HG02642 (cell line): Measurements from ENCODE around the gene SLC8A3.

ENCODE experiments used
- ATAC-seq: cut with Tn5 transposase; IDR thresholded peaks from one replicate; pipeline ENCODE4 v1.9.1; 2021; ENCODE audit warnings: mild to moderate bottlenecking; ENCODE audit not compliant: unreplicated experiment, poor library complexity

Gene SLC8A3

DNA sequence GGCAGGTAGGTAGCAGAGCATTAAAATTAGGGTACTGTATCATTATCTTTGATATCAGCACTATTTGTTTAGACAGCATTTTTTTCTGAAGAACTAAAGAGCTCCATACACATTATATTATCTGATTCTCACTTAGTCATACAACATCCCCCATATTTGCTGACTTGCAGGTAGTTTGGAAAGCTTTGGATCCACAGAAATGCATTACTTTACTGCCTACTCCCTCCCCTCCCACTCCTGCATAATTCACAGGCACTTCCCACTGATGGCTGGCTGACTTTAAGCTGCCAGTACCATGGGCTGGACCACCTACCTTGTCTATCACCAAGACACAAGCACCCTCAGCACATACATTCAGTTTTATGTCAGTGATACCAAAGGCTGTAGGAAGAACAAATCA, 110.4 kb downstream of the SLC8A3 start:
- no peak for ATAC-seq

- no peak for ATAC-seq
Observed at GRCh38 chr14:70077720-70078119, 111.0 kb downstream of the SLC8A3 start.

- ATAC-seq = no peak
Observed at GRCh38 chr14:70077005-70077404, 111.7 kb downstream of the SLC8A3 start.

- ATAC-seq = no peak
Observed at GRCh38 chr14:70073924-70074566, 114.7 kb downstream of the SLC8A3 start.

- no peak for ATAC-seq
Observed at GRCh38 chr14:70069186-70069585, 119.6 kb downstream of the SLC8A3 start.

DNA sequence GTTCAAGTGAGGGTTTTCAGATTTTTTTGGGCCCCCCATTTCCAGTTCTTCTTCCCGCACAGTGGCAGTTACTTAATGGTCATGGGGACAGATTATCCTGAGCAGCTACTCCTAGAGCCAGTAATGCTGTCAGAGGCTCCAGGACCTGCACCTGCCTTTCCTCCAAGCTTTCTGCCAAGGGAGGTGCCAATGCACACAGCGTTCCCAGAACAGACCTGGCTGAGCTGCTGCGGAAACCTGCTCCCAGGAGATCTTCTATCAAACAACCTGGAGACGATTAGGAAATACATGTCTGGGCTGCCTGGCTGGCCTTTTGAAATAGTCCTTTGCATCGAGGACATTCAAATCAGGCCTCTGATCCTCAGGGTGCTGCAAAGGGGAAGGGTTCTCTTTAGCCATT, 120.9 kb downstream of the SLC8A3 start:
- no peak for ATAC-seq

DNA sequence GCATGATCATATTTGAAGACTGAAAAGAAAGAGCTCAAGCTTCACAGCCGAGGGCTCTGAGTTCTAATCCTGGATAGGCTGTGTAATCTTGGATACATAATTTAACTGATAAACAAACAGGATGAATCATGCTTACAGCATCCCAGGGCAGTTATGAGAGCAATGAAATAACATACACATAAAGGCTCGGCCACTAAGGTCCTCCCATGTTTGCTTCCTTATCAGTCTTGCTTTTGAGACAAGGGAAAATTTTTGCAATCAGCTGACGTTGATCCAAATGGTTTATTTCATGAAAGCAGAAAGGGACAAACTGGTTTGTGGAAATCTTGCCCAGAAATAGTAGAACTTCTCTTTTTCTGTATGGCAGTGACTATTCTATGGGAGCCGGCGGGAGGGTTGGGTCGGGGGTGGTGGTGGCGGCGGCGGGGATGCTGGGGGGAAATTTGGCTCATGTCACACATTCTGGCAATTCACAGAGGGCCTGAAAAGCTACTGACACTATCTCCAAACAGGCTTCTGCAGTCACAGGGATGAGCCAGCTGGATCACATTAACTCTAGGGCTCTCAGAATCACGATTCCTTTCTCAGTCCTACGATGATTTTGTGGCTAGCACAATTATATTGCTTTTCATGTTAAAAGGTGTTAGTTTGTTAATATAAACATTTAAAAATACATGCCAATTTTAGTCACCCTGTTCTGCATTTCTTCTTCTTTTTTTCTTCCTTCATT, 124.5 kb downstream of the SLC8A3 start:
- ATAC-seq = no peak

- ATAC-seq = no peak
Observed at GRCh38 chr14:70061108-70061507, 127.6 kb downstream of the SLC8A3 start.

- no peak for ATAC-seq
Observed at GRCh38 chr14:70059545-70059944, 129.2 kb downstream of the SLC8A3 start.

DNA sequence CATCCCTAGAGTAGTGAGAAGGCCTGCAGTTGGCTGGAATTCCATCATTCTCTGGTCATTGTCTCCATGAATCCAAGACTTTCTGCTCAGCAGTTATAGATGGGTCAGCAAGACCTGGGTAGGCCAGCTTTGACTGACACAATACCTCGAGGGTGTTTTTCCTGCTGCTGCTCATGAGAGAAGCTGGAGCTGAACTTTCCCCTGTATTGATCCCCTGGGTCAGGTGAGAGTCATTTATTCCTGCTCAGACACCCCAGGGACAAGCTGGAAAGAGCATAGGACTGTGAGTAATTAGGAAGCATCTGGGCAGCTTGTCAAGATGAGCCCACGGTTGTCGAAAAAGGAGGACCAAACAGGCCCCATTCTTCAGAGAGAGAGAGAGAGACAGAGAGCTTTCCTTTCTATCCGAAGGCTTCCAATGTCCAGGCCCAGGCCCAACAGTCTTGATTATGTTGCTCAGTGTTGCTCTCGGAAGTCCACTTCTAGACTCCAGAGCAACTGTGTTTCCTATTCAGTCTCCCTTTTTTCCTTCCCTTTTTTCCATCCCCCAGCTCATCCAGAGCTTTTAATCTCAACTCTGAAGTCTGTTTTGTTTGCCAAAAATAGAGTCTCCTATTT, 131.1 kb downstream of the SLC8A3 start:
- no peak for ATAC-seq

GRCh38 chr14:70052990-70053389, 135.8 kb downstream of the SLC8A3 start:
- ATAC-seq = no peak

GRCh38 chr14:70050136-70050535, 138.6 kb downstream of the SLC8A3 start:
- no peak for ATAC-seq

DNA sequence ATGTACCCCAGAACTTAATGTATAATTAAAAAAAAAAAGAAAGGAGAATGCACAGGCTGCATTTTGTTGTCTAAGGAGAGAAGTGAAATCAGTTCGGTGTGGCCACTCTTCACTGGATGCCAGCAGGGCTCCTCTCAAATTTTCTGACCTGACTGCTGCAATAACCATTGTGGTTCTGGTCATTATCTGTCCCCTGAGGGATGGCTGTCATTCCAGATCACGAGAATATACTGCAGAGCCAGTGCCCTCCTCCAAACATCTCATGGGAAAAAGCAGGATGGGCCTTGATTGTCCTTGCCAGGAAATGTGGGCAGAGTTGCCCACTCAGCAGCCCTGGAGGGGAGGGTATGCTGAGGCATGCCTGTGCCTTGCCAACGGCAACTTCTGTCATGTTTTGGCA, 139.1 kb downstream of the SLC8A3 start:
- no peak for ATAC-seq

DNA sequence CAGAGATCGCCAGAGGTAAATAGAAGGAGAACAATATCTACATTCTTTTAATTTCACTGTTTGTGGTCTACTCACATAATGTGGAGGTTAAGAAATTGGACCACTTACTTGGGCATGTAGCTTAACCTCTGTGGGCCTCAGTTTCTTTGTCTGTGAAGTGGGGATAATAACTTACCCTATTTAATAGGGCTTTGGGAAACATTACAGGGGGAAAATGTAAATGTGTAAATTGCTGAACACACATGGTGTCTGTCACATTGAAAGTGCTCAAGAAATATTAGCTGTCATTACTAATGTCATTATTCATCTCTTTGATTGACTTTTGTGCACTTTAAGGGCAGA, 140.5 kb downstream of the SLC8A3 start:
- no peak for ATAC-seq

- ATAC-seq = no peak
Observed at GRCh38 chr14:70047598-70048312, 141.0 kb downstream of the SLC8A3 start.

GRCh38 chr14:70045844-70046535, 142.8 kb downstream of the SLC8A3 start:
- ATAC-seq = no peak

- no peak for ATAC-seq
Observed at GRCh38 chr14:70045310-70045709, 143.4 kb downstream of the SLC8A3 start.

- no peak for ATAC-seq
Observed at GRCh38 chr14:70043001-70043400, 145.8 kb downstream of the SLC8A3 start.

DNA sequence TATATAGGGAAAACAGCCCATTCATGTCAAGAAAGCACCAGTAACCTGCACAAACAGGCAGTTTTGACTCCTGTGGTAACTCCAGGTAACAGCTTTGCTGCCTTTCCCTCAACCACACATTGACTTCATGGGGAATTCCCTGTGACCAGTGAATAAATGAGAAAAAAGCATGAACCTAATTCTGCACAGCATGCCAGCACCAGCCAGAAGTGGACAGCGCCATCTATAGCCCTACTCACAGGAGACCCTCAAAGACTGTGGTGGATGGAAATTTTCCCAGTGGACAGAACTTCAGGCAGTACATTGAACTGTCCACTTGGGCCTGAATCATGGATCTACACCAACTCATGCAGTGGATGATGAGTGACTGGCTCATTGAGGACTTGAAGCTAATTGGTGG, 152.1 kb downstream of the SLC8A3 start:
- ATAC-seq = no peak

DNA sequence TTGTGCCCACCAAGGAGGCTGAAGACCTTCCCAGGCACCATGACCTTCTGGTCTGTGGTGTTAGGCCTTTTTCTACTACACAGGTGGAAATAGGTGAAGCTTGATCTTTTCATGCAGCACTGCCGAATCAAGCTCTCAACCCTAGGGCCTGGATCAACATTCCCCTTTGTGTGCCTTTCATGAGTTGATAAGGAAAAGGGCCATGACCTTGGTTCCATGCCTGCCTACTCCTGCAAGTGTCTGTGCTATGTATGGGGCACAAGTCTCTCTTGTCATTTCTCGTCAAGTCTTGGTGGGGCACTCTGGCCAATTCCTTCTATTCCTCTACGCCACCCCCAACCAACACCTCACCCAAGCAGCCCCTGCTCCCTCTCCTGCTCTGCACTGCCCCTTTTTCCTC, 154.5 kb downstream of the SLC8A3 start:
- no peak for ATAC-seq

GRCh38 chr14:70033561-70033960, 155.2 kb downstream of the SLC8A3 start:
- ATAC-seq = no peak
